ENCODE data around the gene NFASC.

Gene NFASC

GRCh38 chr1:205045146-205045545 lies 174.5 kb downstream of the NFASC start:
- no peak for DNase-seq

GRCh38 chr1:205046870-205047269 lies 176.2 kb downstream of the NFASC start:
- no peak for DNase-seq

GRCh38 chr1:205047764-205048231 lies 177.1 kb downstream of the NFASC start:
- no peak for DNase-seq

- no peak for DNase-seq
These were observed 177.7 kb downstream of the NFASC start for GRCh38 chr1:205048382-205048781.

GRCh38 chr1:205049479-205049878 lies 178.8 kb downstream of the NFASC start:
- no peak for DNase-seq

GRCh38 chr1:205052690-205053089 lies 182.0 kb downstream of the NFASC start:
- DNase-seq, result no peak

- no peak for DNase-seq
These were observed 182.6 kb downstream of the NFASC start for GRCh38 chr1:205053296-205053695.

GRCh38 chr1:205054013-205054412 lies 183.4 kb downstream of the NFASC start:
- no peak for DNase-seq

- DNase-seq, result no peak
These were observed 185.5 kb downstream of the NFASC start for GRCh38 chr1:205056188-205056611.

- no peak for DNase-seq
These were observed 186.4 kb downstream of the NFASC start for GRCh38 chr1:205056956-205057568.

GRCh38 chr1:205057808-205058575 lies 187.3 kb downstream of the NFASC start:
- no peak for DNase-seq

GRCh38 chr1:205058853-205059252 lies 188.2 kb downstream of the NFASC start:
- DNase-seq, result no peak

GRCh38 chr1:205059660-205060059 lies 189.0 kb downstream of the NFASC start:
- DNase-seq, result no peak

GRCh38 chr1:205060746-205061145 lies 190.1 kb downstream of the NFASC start:
- DNase-seq, result no peak

- DNase-seq, result no peak
These were observed 190.6 kb downstream of the NFASC start for GRCh38 chr1:205061227-205061626.

GRCh38 chr1:205061665-205062069 lies 191.0 kb downstream of the NFASC start:
- DNase-seq, result peak; percentile 86

GRCh38 chr1:205062319-205062718 lies 191.7 kb downstream of the NFASC start:
- no peak for DNase-seq

GRCh38 chr1:205062895-205063294 lies 192.2 kb downstream of the NFASC start:
- DNase-seq, result no peak

GRCh38 chr1:205064301-205064700 lies 193.6 kb downstream of the NFASC start:
- no peak for DNase-seq

- DNase-seq, result no peak
These were observed 194.2 kb downstream of the NFASC start for GRCh38 chr1:205064741-205065316.

GRCh38 chr1:205065666-205066065 lies 195.0 kb downstream of the NFASC start:
- DNase-seq, result no peak

GRCh38 chr1:205066141-205066818 lies 195.6 kb downstream of the NFASC start:
- no peak for DNase-seq

- DNase-seq, result no peak
These were observed 196.4 kb downstream of the NFASC start for GRCh38 chr1:205067031-205067430.

Data from right hindlimb (tissue), 1 donor.